Measurements from ENCODE around the gene CCNE1. TPM values are rescaled to one million over a fixed set of nuclear protein-coding genes. Genes with fewer than 3 reads are reported as not detected.
A peak's percentile ranks its signal among the peaks of the same experiment; 100 is the strongest.

Gene CCNE1
- polyA plus RNA-seq, 3 donors: 8.5 to 10.8 (median 8.5) TPM

DNA sequence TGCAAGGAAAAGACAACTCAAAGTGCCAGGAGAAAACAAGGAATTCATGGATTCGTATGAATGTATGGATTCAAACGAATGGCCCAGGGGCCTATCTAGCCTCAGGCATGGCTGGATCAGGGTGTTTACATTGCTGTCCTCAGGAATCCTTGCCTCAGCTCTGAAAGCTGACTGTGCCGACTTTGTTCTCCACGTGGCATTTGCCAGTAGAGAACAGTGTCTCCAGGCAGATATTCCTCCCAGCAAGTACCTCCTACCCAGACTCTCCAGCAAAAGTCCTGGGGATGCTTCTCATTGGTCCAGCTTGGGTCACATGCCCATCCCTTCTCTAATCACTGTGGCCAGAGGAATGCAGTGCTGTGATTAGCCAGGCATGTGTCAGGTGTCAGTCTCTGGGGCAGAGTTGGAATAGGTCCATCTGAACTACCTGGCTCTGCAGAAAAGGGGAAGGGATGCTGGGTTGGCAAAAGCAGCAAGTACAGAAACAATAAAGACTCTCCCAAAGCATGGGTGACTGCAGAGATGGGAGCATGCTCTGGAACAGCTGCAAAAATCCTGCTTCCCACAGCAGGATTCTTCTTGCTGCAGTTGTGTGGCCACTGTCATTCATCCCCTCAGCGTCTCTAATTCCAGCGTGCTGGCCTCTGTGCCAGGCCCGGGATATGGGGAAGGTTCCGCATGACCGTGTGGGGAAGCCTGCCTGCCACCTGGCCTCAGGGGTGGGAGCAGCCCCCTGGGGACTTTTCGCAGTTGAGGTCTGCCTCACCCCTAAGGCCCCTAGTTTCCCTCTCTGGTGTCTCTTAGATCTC, 30.0 kb downstream of the CCNE1 start:
- no peak for DNase-seq (ENCODE audit: low read depth in 3 of 3, low spot score in 2 of 3)

DNA sequence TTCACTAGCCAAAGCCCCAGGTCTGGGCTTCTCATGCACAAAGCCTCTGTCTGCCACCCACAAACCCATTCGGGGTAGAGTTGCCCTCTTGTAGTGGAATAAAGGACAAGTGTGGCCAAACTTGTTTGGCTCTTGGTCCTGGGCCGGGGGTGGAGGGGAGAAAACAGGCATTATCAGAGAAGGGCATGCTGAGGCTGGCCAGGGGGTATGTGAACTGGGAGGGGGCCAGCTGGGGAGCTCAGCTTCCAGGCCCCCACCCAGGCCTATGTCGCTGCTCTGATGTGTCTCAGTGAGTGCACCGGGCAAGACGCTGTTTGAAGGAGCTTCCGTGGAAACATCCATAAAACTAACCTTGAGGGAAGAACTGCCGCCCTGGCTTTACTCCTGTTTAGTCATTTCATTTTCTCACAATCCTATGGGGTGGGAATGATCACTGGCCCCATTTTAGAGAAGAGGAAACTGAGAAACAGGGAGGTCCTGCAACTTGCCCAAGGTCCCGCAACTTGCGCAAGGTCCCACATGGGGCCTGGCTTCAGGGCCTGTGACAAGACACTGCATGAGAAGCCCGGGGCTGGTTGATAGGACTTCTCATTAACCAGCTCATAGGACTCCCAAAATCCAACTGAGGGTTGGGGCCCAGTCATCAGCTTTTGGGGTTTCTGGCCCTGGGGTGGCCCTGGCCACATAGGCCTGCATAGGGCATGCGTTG, 30.8 kb downstream of the CCNE1 start:
- DNase-seq (ENCODE audit: low read depth in 3 of 3, low spot score in 2 of 3): no peak

DNA sequence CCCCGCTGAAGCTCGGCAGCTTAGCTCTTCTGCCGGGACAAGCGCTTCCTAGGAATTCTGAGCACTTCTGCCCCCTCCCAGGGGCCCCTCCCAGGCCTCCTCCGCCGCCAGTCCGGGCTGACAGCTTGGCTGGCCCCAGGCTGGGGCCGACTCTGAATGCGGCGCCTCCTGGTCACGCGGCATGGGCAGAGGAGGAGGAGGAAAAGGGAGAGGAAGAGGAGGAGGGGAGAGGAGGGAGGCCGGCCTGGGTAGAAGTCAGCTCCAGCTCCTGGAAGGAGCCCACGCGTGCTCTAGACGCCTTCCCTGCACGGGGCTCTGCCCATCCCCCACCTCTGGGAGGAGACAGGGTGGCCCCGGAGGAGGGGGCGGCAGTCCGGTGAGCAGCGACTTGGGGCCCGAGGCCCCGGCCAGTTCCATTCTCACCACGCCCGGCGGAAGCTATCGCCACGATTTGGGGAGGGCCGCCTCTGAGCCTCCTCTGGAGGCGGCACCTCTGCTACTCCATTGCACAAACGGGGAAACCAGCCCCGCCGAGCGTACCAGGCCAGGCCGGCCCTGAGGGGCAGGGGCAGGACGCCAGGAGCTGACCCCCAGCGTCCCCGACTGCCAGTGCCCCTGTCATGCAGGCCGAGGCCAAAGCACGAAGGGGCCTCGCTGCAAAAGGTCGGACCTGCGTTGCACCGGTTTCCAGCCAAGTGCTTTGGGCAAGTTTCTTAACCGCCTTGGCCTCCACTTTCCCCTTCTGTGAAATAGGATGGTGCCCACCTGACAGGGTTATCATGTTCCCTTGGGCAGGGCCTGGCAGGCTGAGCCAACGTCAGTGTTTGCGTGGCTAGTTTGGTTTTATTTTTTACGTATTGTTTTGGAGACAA, 31.6 kb downstream of the CCNE1 start:
- DNase-seq (ENCODE audit: low read depth in 3 of 3, low spot score in 2 of 3): no peak

DNA sequence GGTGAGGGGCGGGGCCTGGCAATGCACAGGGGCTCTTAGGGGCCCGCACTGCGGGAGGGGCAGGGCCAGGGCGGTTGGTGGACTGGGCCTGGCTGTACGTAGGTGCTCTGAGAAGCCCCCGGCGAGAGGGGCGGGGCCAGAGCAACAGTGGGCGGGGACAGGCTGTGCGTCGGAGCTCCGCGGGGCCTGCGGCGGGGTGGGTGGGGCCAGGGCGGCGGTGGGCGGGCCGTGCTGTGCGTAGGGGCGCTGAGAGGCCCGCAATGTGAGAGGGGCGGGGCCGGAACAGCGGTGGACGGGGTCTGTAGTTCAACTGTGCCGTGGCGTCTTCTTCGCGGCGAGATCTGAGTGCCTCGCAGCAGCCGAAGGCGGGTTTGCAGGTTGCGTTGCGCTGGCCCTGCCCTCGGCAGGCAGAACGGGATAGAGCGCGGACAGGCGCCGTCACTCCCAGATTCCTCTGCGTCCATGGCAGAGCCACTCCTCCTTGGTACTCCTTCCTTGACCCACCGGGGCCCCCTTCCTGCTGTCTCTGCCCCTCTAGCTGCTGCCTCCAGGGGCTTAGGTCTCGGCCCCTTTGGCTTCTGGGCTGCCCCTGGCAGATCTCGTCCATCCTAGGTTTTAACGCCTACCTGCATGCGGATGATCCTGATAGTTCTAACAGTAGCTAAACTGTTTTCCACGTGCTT, 33.2 kb downstream of the CCNE1 start:
- peak; percentile 74 to 87 (median 83) for DNase-seq (ENCODE audit: low read depth in 3 of 3, low spot score in 2 of 3)

DNA sequence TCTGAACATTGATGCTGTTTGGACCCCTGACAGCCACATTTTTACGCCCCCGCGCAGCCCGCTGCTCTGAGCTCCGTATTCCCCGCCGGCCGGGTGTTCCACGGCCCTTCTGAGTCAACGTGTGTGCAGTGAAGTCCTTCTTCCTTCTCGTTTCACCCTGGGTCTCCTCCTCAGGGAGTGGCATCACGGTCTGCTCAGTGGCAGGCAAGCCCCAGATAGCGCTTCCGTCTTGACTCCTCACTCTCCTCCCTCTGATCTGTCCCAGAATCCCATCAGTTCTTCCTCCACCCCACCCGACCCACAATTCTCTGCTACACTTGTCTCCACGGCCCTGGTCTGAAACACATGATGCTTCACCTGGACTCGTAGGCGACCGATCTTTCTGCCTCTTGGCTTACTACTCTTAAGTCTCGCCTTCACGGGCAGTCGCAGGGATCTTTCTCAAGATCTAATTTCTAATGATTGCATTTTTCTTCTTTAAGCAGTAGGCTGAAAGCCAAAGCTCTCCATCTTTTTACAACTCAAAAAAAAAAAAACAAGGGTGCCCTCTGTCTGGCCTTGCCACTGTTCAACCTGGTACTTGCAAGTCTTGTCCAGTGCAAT, 33.9 kb downstream of the CCNE1 start:
- no peak for DNase-seq (ENCODE audit: low read depth in 3 of 3, low spot score in 2 of 3)

DNA sequence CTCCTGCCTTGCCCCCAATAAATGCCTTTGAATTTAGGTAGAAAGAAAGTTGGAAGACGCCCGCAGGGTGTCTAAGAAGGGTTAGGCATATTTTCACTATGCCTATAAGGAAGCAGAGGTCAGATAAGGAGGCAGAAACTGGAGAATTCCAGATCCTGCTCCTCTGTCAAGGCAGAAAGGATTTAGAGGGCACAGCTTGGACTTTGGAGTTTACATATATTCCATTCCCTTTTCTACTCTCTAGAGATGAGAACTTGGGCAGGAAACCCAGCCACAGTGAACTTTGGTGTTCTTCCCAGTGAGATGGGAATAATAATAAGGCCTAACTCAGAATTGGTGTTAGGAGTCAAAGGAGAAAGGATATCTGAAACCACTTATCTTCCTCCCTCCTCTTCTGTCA, 37.4 kb downstream of the CCNE1 start:
- DNase-seq (ENCODE audit: low read depth in 3 of 3, low spot score in 2 of 3): no peak

DNA sequence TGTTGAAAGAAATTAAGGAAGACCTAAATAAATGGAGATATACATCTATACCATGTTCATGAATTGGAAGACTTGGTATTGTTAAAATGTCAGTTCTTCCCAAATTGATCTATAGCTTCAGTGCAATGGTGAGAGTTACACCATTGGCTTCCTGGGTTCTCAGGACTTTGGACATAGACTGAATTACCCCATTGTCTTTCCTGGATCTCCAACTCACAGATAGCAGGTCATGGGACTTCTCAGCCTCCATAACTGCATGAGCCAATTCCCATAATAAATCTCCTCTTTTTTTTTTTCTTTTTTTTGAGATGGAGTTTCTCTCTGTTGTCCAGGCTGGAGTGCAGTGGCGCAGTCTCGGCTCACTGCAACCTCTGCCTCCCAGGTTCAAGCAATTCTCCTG, 38.7 kb downstream of the CCNE1 start:
- no peak for DNase-seq (ENCODE audit: low read depth in 3 of 3, low spot score in 2 of 3)

DNA sequence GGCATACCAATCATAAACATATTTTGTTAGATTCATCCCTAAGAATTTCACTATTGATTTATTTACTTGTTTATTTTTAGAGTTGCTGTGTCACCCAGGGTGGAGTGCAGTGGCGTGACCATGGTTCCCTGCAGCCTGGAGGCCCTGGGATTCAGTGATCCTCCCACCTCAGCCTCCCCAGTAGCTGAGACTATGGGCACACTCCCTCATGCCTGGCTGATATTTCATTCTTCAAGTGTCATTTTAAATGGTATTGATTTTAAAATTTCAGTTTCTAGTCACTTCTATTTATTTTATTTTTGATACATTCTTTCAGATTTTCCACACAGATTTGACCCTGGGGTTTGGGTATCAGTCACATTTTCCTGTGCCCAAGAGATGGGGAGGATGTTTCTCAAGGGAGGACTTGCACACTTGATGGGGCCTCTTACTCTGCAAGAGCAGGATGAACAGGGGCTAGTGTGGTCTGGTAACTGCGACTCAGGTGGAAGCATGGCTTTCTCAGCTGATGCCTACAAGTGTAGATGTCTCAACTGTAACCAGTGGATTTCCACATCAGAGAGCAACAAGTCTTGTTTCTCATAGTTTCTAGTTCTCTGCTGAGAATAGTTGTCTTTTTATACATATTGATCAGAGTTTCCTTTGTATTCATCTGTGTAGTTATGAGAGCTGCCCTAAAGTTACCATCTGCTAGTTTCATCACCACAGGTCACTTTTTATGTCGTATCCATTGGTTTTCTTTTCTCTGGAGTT, 40.2 kb downstream of the CCNE1 start:
- no peak for DNase-seq (ENCODE audit: low read depth in 3 of 3, low spot score in 2 of 3)

DNA sequence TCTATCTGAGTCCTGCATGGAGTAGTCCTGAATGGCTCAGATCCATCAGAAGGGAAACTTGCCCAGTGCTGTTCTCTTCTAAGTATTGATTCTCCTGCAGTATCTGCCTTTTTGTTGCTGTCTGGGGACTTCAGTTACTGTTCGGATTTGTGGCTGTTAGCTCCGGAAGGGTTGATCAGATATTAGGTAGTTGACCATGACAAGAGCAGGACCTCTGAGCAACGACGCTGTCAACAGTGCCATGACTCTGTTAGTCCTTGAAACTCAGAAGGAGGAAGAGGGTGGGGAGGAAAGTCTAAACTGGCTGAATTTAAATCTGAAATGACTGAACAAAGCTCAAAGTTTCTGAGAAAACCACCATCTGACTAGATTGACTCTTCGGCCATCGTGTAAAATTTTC, 42.2 kb downstream of the CCNE1 start:
- no peak for DNase-seq (ENCODE audit: low read depth in 3 of 3, low spot score in 2 of 3)

DNA sequence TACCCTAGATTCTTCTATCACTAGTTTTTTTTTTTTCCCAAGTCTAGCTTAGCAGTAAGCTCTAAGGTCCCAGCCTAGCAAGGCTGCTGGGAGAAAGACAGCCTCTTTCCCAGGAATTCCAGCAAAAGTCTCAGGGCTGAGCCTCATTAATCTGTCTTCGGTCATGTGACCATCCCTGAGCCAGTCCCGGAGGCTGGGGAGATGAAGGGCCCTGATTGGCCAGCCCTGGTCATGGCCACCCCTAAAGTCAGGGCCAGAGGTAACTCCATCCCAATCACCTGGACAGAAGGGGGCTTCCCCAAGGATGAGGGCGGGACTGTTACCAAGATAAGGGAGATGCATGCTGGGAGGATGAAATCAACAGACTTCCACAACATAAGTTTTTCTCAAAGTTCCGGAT, 43.3 kb downstream of the CCNE1 start:
- no peak for DNase-seq (ENCODE audit: low read depth in 3 of 3, low spot score in 2 of 3)

DNA sequence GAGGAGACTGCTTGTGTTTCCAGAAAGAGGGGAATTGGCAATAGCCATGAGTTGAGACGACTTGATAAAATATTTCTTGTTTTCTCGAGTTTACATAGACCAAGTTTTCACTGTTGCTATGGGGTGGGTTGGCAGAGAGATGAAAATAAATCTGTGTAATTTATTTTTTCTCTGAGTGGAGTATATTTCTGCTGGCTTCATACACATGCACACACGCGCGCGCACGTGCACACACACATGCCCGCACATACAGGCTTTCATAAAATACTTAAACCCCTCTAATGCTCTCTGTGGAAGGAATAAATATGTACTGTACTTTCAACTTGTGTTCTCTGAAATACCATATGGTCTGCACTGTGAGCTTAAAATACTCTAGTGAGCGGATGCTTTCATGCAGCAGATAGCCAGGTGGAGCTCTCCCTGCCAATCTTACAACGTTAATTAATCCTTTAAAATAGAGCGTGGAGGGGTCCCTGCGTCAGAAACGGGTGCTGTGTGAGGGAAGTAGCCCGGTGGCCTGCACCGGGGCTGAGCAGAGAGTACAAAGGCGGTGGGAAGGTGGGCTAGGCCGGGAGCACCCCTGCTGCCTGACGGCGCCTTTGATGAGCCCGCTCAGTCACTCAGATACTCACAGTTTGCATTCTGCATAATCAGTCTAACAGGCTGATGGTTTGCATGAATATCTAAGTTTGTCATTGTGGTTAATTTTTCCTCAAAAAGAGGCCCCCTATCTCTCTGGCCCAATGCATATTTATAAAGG, 44.1 kb downstream of the CCNE1 start:
- DNase-seq (ENCODE audit: low read depth in 3 of 3, low spot score in 2 of 3): no peak

DNA sequence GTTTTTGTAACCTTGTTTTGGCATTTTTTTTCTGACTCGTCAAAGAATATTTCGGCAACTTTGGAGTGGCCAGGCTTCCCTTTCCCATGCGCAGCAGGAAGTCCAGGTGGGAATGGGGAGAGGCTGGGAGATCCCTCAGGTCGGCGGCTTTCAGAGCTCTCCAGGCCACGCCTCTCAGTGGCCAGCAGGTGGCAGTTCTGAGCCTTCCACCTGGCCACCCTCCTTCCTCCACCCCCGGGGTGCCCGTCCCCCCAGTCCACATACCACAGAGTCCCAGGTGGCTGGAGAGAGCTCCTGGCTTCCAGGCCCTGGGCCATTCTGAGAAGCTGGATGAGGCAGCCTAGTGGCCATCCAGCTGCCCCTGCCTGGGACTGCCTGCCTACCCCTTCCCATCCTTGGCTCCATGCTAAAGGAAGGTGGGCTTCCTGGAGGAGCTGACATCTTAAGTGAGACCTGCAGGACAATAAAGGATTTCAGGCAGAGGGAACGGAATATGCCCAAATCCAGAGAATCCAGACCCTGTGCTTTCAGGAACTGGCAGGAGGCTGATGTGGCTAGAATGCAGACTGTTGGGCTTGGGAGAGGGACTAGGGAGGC, 46.3 kb downstream of the CCNE1 start:
- DNase-seq (ENCODE audit: low read depth in 3 of 3, low spot score in 2 of 3): no peak

DNA sequence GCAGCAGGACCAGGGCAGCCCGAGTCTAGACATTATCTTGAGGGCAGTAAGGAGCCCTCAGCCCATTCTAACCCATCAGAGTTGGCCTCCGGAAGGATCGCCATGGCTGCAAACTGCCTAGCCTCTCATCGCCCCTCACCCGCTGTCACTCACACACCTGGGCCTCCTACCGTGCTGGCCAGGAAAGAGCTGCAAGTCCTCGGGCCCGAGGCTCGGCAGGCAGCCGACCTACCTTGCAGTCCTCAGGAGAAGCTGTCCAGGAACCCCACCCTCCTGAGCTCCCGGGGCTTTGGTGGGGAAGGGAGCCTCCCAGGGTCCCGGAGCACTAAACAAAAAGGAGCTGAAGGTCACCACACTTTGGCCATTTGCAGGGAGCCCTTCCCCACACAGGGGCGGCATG, 46.8 kb downstream of the CCNE1 start:
- DNase-seq (ENCODE audit: low read depth in 3 of 3, low spot score in 2 of 3): no peak

DNA sequence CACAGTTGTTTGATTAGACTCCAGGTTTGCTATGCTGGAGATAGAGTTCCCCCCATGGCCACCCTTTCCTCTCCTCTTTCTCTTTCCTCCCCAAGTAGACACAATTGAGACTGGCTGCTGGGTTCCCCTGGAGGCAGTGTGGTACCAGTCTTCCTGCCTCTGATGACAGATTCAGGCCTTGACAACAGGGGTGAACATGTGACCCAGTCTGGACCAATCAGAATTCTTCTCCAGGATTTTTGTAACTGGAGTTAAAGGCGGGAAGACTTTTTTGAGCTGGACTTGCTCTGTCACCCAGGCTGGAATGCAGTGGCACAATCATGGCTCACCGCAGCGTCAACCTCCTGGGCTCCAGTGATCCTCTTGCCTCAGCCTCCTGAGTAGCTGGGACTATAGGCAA, 48.7 kb downstream of the CCNE1 start:
- DNase-seq (ENCODE audit: low read depth in 3 of 3, low spot score in 2 of 3): no peak

DNA sequence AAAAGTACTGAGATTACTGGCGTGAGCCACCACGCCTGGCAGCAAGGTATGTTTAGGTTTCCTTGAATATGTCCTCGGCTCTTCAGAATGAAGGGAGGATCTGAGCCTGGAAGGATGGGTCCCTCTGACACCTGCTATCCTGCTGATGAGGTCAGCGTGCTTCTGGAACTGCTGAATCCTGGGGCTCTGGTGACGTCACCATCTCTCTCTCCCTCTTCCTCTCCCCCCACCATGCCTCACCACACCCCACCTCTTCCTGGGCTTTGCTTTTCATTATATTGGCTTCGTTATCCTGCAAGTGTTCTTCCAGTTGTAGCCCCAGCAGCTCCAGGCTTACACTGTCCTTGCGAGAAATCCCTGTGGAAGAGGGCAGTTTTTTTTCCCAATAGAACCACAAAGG, 49.8 kb downstream of the CCNE1 start:
- no peak for DNase-seq (ENCODE audit: low read depth in 3 of 3, low spot score in 2 of 3)

DNA sequence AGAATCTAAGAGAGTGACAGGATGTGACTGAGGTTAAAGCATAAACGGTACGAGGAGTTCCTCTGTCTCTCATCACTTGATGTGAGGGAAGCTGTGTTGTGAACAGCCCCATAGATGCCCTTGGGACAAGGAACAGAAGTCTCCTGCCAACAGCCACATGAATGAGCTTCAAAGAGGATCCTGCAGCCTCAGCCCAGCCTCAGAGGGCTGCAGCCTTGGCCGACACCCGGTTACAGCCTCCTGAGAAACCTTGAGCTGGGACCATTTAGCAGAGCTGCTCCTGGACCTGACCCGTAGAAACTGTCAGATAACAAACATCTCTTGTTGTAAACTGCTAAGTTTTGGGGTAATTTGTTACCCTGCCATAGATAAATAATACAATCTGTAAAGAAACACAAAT, 54.2 kb downstream of the CCNE1 start:
- DNase-seq (ENCODE audit: low read depth in 3 of 3, low spot score in 2 of 3): no peak

DNA sequence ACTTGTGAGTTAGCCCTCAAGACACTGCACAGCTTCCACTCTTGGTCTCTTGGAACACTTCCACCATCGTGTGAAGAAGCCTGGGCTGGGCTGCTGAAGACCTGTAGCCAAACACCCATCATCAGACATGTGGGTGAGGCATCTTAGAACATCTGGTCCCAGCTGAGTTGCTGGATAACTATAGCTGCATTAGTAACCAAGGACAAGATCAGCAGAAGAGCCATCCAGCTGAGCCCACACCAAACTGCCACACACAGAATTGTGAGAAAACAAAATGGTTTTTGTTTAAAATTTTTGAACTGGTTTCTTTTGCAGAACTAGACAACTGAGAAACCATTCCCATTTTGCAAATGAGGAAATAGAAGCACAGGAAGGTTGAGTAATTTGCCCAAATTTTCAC, 56.2 kb downstream of the CCNE1 start:
- no peak for DNase-seq (ENCODE audit: low read depth in 3 of 3, low spot score in 2 of 3)

DNA sequence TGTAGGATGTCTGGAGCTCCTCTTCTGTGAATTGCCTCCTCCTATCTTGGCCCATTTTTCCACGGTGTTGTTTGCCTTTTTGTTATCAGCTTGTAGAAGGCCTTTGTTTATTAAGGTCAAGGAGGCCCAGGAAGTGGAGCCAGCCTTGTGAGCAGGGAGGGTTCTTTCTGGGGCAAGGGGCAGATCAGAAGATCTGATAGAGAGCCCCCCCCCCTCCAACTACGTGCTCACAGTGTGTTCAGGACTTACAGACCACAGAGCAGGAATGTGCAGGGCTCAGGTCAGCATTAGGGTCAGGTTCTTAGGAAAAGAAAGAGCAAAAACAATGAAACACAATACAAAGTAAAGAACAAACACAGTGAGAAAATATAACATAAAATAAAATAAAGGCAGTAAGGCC, 59.4 kb downstream of the CCNE1 start:
- DNase-seq (ENCODE audit: low read depth in 3 of 3, low spot score in 2 of 3): no peak

Data from right renal cortex interstitium (tissue), 3 donors.